NB4 (cell line): ENCODE measurements around the gene METRNL.
A peak's percentile ranks its signal among the peaks of the same experiment; 100 is the strongest.
"Not testable (repeated sequence)": the region's sequence is repeated elsewhere in the genome, so short reads cannot be mapped to it uniquely, and the experiment has no call there.

Experiments used
- DNase-seq: peaks from one replicate; pipeline ENCODE4 v3.0.0; 2010; ENCODE audit warnings: low read depth
- H3K4me3 ChIP-seq: one replicate; pipeline ENCODE4 v1.5.1; 2011; ENCODE audit warnings: mild to moderate bottlenecking, low read depth, low read length, moderate library complexity
- CTCF ChIP-seq: IDR thresholded peaks from one replicate; pipeline ENCODE4 v1.5.1; 2012; ENCODE audit warnings: low read depth, low read length
- MAX ChIP-seq: IDR thresholded peaks from 2 replicates; pipeline ENCODE4 v1.6.1; 2011; ENCODE audit warnings: low read depth, low read length
- MYC ChIP-seq: IDR thresholded peaks from 2 replicates; pipeline ENCODE4 v1.6.1; 2011; ENCODE audit warnings: low read depth, low read length
- POLR2A ChIP-seq: IDR thresholded peaks from 2 replicates; pipeline ENCODE4 v1.6.1; 2011; ENCODE audit warnings: mild to moderate bottlenecking; ENCODE audit not compliant: insufficient read length; ENCODE audit errors: extremely low read depth

METRNL gene

GRCh38 chr17:83052241-83052564 is 27.2 kb upstream of the METRNL start:
- no peak for DNase-seq
- TF ChIP-seq POLR2A (no peak), MAX (no peak), MYC (no peak), CTCF (no peak)
- H3K4me3 ChIP-seq: peak overlapping the region; percentile 28

- TF ChIP-seq CTCF: no peak
- no peak for TF ChIP-seq MYC
- no peak for TF ChIP-seq MAX
- TF ChIP-seq POLR2A: no peak
- DNase-seq: no peak
- no peak overlapping the region for H3K4me3 ChIP-seq
Measured at GRCh38 chr17:83053021-83053681, 26.3 kb upstream of the METRNL start.

GRCh38 chr17:83053739-83054451 is 25.5 kb upstream of the METRNL start:
- DNase-seq: peak; percentile 91
- H3K4me3 ChIP-seq: peak overlapping the region; percentile 8
- TF ChIP-seq CTCF (no peak), POLR2A (peak; percentile 38), MAX (peak; percentile 90), MYC (no peak)

GRCh38 chr17:83054518-83055125 is 24.8 kb upstream of the METRNL start:
- no peak for DNase-seq
- no peak for TF ChIP-seq MYC
- no peak for TF ChIP-seq MAX
- TF ChIP-seq POLR2A: no peak
- TF ChIP-seq CTCF: no peak
- no peak overlapping the region for H3K4me3 ChIP-seq

- H3K4me3 ChIP-seq, DNase-seq: not testable (repeated sequence)
Measured at GRCh38 chr17:83055176-83055575, 24.2 kb upstream of the METRNL start.

GRCh38 chr17:83055911-83056582 is 23.4 kb upstream of the METRNL start:
- no peak overlapping the region for H3K4me3 ChIP-seq
- TF ChIP-seq MYC: no peak
- no peak for TF ChIP-seq MAX
- TF ChIP-seq POLR2A: no peak
- no peak for TF ChIP-seq CTCF
- DNase-seq: peak; percentile 56
